ENCODE measurements around the gene ASB16. TPM values are rescaled to one million over a fixed set of nuclear protein-coding genes. Genes with fewer than 3 reads are reported as not detected.

The ASB16 gene
- total RNA-seq, 1 donor from 2014 or later, result not detected

GRCh38 chr17:44198721-44199552, 28.4 kb downstream of the ASB16 start:
- H3K4me1 ChIP-seq, result peaks cover 7% of the 10 kb centered on the region
- H3K36me3 ChIP-seq, result peaks cover 4% of the 10 kb centered on the region
- TF ChIP-seq CTCF (IDR thresholded peaks at IDR 0.05) (no peak), EZH2 (IDR thresholded peaks at IDR 0.05) (no peak), EZH2phosphoT487 (IDR thresholded peaks at IDR 0.05) (no peak)
- H3K4me2 ChIP-seq, result peak overlapping the region; percentile 94
- Mint-ChIP-seq H3K9me3 (no peaks in the 10 kb centered on the region), H3K4me1 (peaks cover 24% of the 10 kb centered on the region), H3K27ac (no peak overlapping the region), H3K27me3 (ENCODE audit: insufficient read depth, low read depth) (peaks cover 10% of the 10 kb centered on the region), H3K36me3 (peaks cover 19% of the 10 kb centered on the region), H3K4me3 (peak overlapping the region; percentile 86)
- H3K9me3 ChIP-seq (ENCODE audit: low read depth), result no peaks in the 10 kb centered on the region
- H4K20me1 ChIP-seq (ENCODE audit: low read depth), result peaks cover 7% of the 10 kb centered on the region
- H3K27ac ChIP-seq, result peak overlapping the region; percentile 91
- H3K9ac ChIP-seq, result peak overlapping the region; percentile 70
- no peaks in the 10 kb centered on the region for H3K27me3 ChIP-seq
- peaks cover 42% of the 10 kb centered on the region for H3F3A ChIP-seq (ENCODE audit: low read depth)
- peak; percentile 89 for DNase-seq (ENCODE audit: low spot score)
- H3K4me3 ChIP-seq, result peak overlapping the region; percentile 87
- H3K79me2 ChIP-seq (ENCODE audit: low read depth), result peaks cover 26% of the 10 kb centered on the region
- H2AFZ ChIP-seq (replicated peaks), result no peak overlapping the region

GRCh38 chr17:44199553-44200477, 29.3 kb downstream of the ASB16 start, which contains the start of gene ATXN7L3:
Gene ATXN7L3, minus strand, starts transcription at chr17:44199884. Its CDS starts 1,814 bp downstream, at chr17:44198070.
- Mint-ChIP-seq H3K4me3 (peak within 1 kb of the TSS; percentile 94), H3K9me3 (no peaks in the 10 kb centered on the region), H3K27ac (peak within 1 kb of the TSS; percentile 81), H3K27me3 (ENCODE audit: insufficient read depth, low read depth) (peaks cover 10% of the 10 kb centered on the region), H3K36me3 (peaks cover 15% of the 10 kb centered on the region), H3K4me1 (peaks cover 24% of the 10 kb centered on the region)
- Histone ChIP-seq H3K4me2 (peak within 1 kb of the TSS; percentile 94), H3K36me3 (peaks cover 4% of the 10 kb centered on the region), H3K79me2 (ENCODE audit: low read depth) (peaks cover 26% of the 10 kb centered on the region), H2AFZ (replicated peaks) (no peak within 1 kb of the TSS), H3F3A (ENCODE audit: low read depth) (peaks cover 49% of the 10 kb centered on the region), H4K20me1 (ENCODE audit: low read depth) (peaks cover 7% of the 10 kb centered on the region), H3K4me3 (peak within 1 kb of the TSS; percentile 87), H3K4me1 (peaks cover 7% of the 10 kb centered on the region), H3K9ac (peak within 1 kb of the TSS; percentile 70), H3K27me3 (no peaks in the 10 kb centered on the region), H3K9me3 (ENCODE audit: low read depth) (no peaks in the 10 kb centered on the region), H3K27ac (peak within 1 kb of the TSS; percentile 91)
- TF ChIP-seq CTCF (IDR thresholded peaks at IDR 0.05) (no peak), EZH2 (IDR thresholded peaks at IDR 0.05) (no peak), EZH2phosphoT487 (IDR thresholded peaks at IDR 0.05) (no peak)
- DNase-seq (ENCODE audit: low spot score), result peak; percentile 99

GRCh38 chr17:44200478-44201155, 30.1 kb downstream of the ASB16 start:
- H3K79me2 ChIP-seq (ENCODE audit: low read depth), result peaks cover 26% of the 10 kb centered on the region
- TF ChIP-seq EZH2phosphoT487 (IDR thresholded peaks at IDR 0.05), result no peak
- no peak for TF ChIP-seq EZH2 (IDR thresholded peaks at IDR 0.05)
- TF ChIP-seq CTCF (IDR thresholded peaks at IDR 0.05), result no peak
- H3K27me3 ChIP-seq, result no peaks in the 10 kb centered on the region
- no peaks in the 10 kb centered on the region for H3K36me3 ChIP-seq
- peaks cover 7% of the 10 kb centered on the region for H4K20me1 ChIP-seq (ENCODE audit: low read depth)
- peak overlapping the region; percentile 87 for H3K4me2 ChIP-seq
- peaks cover 7% of the 10 kb centered on the region for H3K4me1 ChIP-seq
- no peak for DNase-seq (ENCODE audit: low spot score)
- Mint-ChIP-seq H3K36me3 (peaks cover 12% of the 10 kb centered on the region), H3K27me3 (ENCODE audit: insufficient read depth, low read depth) (peaks cover 10% of the 10 kb centered on the region), H3K9me3 (no peaks in the 10 kb centered on the region), H3K4me1 (peaks cover 24% of the 10 kb centered on the region), H3K4me3 (peak overlapping the region; percentile 94), H3K27ac (peak overlapping the region; percentile 81)
- H3K27ac ChIP-seq, result peak overlapping the region; percentile 75
- H3K9me3 ChIP-seq (ENCODE audit: low read depth), result no peaks in the 10 kb centered on the region
- peaks cover 49% of the 10 kb centered on the region for H3F3A ChIP-seq (ENCODE audit: low read depth)
- H2AFZ ChIP-seq (replicated peaks), result no peak overlapping the region
- peak overlapping the region; percentile 10 for H3K9ac ChIP-seq
- peak overlapping the region; percentile 87 for H3K4me3 ChIP-seq

Measured in neural progenitor cell (in vitro differentiated cells).